GM12878 (cell line): Measurements from ENCODE around the gene NPAS3. TPM values are rescaled to one million over a fixed set of nuclear protein-coding genes. Genes with fewer than 3 reads are reported as not detected.

Experiments
- ATAC-seq: fragments of 200-7000 bp; cut with Tn5 transposase; 3 replicates; pipeline ENCODE4 v1.9.1; 2020; ENCODE audit warnings: mild to moderate bottlenecking, moderate library complexity
- BruUV-seq: library from RNA; stranded (reverse); fragments of 400-500 nt; replicated peaks from 2 replicates; lab custom pipeline; 2021; lab: Mats Ljungman, UMichigan
- CTCF ChIA-PET: fragments of 300-600 bp; sonication (Branson Sonifier 250); formaldehyde crosslinking; extraction: SDS; loops from one replicate; lab custom pipeline; 2021; ENCODE audit warnings: inconsistent platforms; lab: Yijun Ruan, JAX
- POLR2A ChIA-PET: fragments of 350-600 bp; formaldehyde crosslinking; extraction: SDS; loops from one replicate; lab custom pipeline; 2021; ENCODE audit warnings: inconsistent platforms; lab: Charles Lee
- RAD21 ChIA-PET: fragments of 300-600 bp; sonication (Branson Sonifier 250); formaldehyde crosslinking; loops from one replicate; lab custom pipeline; 2023; ENCODE audit warnings: antibody characterized with exemption; ENCODE audit not compliant: unreplicated experiment; lab: Charles Lee
- SMC1A ChIA-PET: fragments of 300-600 bp; sonication (Branson Sonifier 250); formaldehyde crosslinking; loops from one replicate; lab custom pipeline; 2023; ENCODE audit not compliant: unreplicated experiment, uncharacterized antibody; lab: Charles Lee
- DNase-seq: peaks from one replicate; pipeline ENCODE4 v3.0.0-alpha.2; 2011; ENCODE audit warnings: low read depth, low spot score
- FAIRE-seq: peaks from 3 replicates; lab custom pipeline; 2011; peaks lifted over from hg19 to GRCh38; lab: Jason Lieb, UNC
- H2AFZ ChIP-seq: 2 replicates; pipeline ENCODE4 v1.6.0; 2011; ENCODE audit warnings: low read depth, low read length, control low read depth; ENCODE audit not compliant: control insufficient read depth
- H3K27ac ChIP-seq: 2 replicates; pipeline ENCODE4 v1.5.1; 2011; ENCODE audit warnings: control low read depth; ENCODE audit not compliant: control insufficient read depth, insufficient read depth
- H3K27me3 ChIP-seq, 2 experiments: replicated peaks in 1 of 2; 2 replicates each; pipeline versions ENCODE4 v1.6.0 to v1.6.1; 2011; ENCODE audit warnings: low read length in 1 of 2; ENCODE audit not compliant: control insufficient read depth in 2 of 2, insufficient read depth in 2 of 2
- H3K36me3 ChIP-seq, 2 experiments: 2 replicates each; pipeline ENCODE4 v1.5.1; 2011; ENCODE audit warnings: low read length in 1 of 2; ENCODE audit not compliant: control insufficient read depth in 2 of 2, insufficient read depth in 2 of 2
- H3K4me1 ChIP-seq: 2 replicates; pipeline ENCODE4 v1.6.1; 2011; ENCODE audit warnings: mild to moderate bottlenecking, low read length, moderate library complexity, mixed read lengths; ENCODE audit not compliant: control insufficient read depth, insufficient read depth
- H3K4me2 ChIP-seq: 2 replicates; pipeline ENCODE4 v1.6.0; 2011; ENCODE audit warnings: control low read depth; ENCODE audit not compliant: control insufficient read depth, insufficient read depth
- H3K4me3 ChIP-seq: fragments of 200-600 bp; sonication (generic); 2 replicates; pipeline ENCODE4 v1.5.1; 2016
- H3K79me2 ChIP-seq: 2 replicates; pipeline ENCODE4 v1.6.0; 2011; ENCODE audit warnings: low read length; ENCODE audit not compliant: control insufficient read depth, insufficient read depth
- H3K9ac ChIP-seq: 2 replicates; pipeline ENCODE4 v1.8.0; 2011; ENCODE audit warnings: low read length, control low read depth, mixed read lengths; ENCODE audit not compliant: control insufficient read depth, insufficient read depth
- H3K9me3 ChIP-seq: replicated peaks from 3 replicates; pipeline ENCODE4 v1.5.1; 2011; ENCODE audit warnings: mild to moderate bottlenecking, low read length; ENCODE audit not compliant: control insufficient read depth, insufficient read depth
- H4K20me1 ChIP-seq: 2 replicates; pipeline ENCODE4 v1.6.0; 2011; ENCODE audit not compliant: control insufficient read depth, insufficient read depth
- CHD4 ChIP-seq: fragments of 200-600 bp; sonication (generic); IDR thresholded peaks from 2 replicates; pipeline ENCODE4 v1.6.1; 2016; ENCODE audit warnings: mild to moderate bottlenecking
- E2F8 ChIP-seq: fragments of 450-650 bp; IDR thresholded peaks from 2 replicates; pipeline ENCODE4 v1.6.1; 2018; ENCODE audit warnings: mild to moderate bottlenecking, low read depth, moderate library complexity; ENCODE audit not compliant: partially characterized antibody
- ETV6 ChIP-seq, 2 experiments: fragments of 450-650 bp in 1 of 2; IDR thresholded peaks in 1 of 2; conservative IDR thresholded peaks in 1 of 2; 2 replicates each; pipeline ENCODE4 v1.6.1; 2014; ENCODE audit warnings: antibody characterized with exemption in 1 of 2, borderline replicate concordance in 1 of 2, low read depth in 1 of 2, mild to moderate bottlenecking in 1 of 2, moderate library complexity in 1 of 2
- HDGF ChIP-seq: fragments of 450-650 bp; IDR thresholded peaks from 2 replicates; pipeline ENCODE4 v1.6.1; 2016; ENCODE audit warnings: antibody characterized with exemption
- IRF3 ChIP-seq: fragments of 450-650 bp; IDR thresholded peaks from 2 replicates; pipeline ENCODE4 v1.6.1; 2014; ENCODE audit warnings: mild to moderate bottlenecking
- IRF5 ChIP-seq: fragments of 450-650 bp; IDR thresholded peaks from 2 replicates; pipeline ENCODE4 v1.6.1; 2017; ENCODE audit warnings: borderline replicate concordance
- MAX ChIP-seq: IDR thresholded peaks from 2 replicates; pipeline ENCODE4 v1.6.1; 2012; ENCODE audit warnings: low read depth, low read length, improper control_type of control experiment
- MTA3 ChIP-seq: IDR thresholded peaks from 2 replicates; pipeline ENCODE4 v1.6.1; 2012; ENCODE audit warnings: low read length, inconsistent platforms, borderline replicate concordance
- NFIC ChIP-seq: IDR thresholded peaks from 2 replicates; pipeline ENCODE4 v1.6.1; 2012; ENCODE audit warnings: low read depth, mild to moderate bottlenecking, inconsistent platforms, low read length, moderate library complexity
- RCOR1 ChIP-seq: conservative IDR thresholded peaks from 2 replicates; pipeline ENCODE4 v1.6.1; 2012; ENCODE audit warnings: low read depth, low read length, improper control_type of control experiment
- SP1 ChIP-seq: IDR thresholded peaks from one replicate; pipeline ENCODE4 v1.6.1; 2011; ENCODE audit warnings: low read depth, low read length
- SUPT20H ChIP-seq: IDR thresholded peaks from 2 replicates; pipeline ENCODE4 v1.6.1; 2011; ENCODE audit warnings: low read depth, mild to moderate bottlenecking, low read length, moderate library complexity, borderline replicate concordance; ENCODE audit not compliant: control insufficient read depth
- SUZ12 ChIP-seq: fragments of 200-600 bp; sonication (generic); IDR thresholded peaks from one replicate; pipeline ENCODE4 v1.6.1; 2018; ENCODE audit warnings: antibody characterized with exemption, mild to moderate bottlenecking; ENCODE audit not compliant: unreplicated experiment
- TARDBP ChIP-seq: IDR thresholded peaks from 2 replicates; pipeline ENCODE4 v1.6.1; 2016; ENCODE audit warnings: borderline replicate concordance
- TCF7 ChIP-seq: IDR thresholded peaks from 2 replicates; pipeline ENCODE4 v1.6.1; 2014; ENCODE audit warnings: antibody characterized with exemption, borderline replicate concordance
- USF2 ChIP-seq: IDR thresholded peaks from 2 replicates; pipeline ENCODE4 v1.6.1; 2011; ENCODE audit warnings: low read depth, low read length, improper control_type of control experiment, borderline replicate concordance
- YY1 ChIP-seq: IDR thresholded peaks from 2 replicates; pipeline ENCODE4 v1.6.1; 2011; ENCODE audit warnings: low read depth, mild to moderate bottlenecking, low read length
- WGBS: methylation state at CpG from one replicate; pipeline ENCODE4 v1.1.6; 2016; ENCODE audit warnings: low lambda C conversion rate; ENCODE audit not compliant: insufficient replicate concordance, insufficient coverage; ENCODE audit errors: missing lambda C conversion rate; 5-methylcytosine and 5-hydroxymethylcytosine counted together
- in situ Hi-C: fragments of 300-500 bp; cut with MboI; formaldehyde crosslinking; loops from 9 replicates; pipeline ENCODE4 v1.14.3; 2018; ENCODE audit warnings: mixed read lengths
- intact Hi-C: fragments of 100-400 bp; cut with micrococcal nuclease; formaldehyde crosslinking; loops from one replicate; pipeline ENCODE4 v1.14.2; 2022; ENCODE audit not compliant: unreplicated experiment
- polyA plus RNA-seq, 11 experiments: library from polyadenylated mRNA; depleted of rRNA in 4 of 11; unstranded in 6 of 11; stranded (reverse) in 5 of 11; fragments of >200 nt; fragmentation: Nextera tagmentation in 4 of 11; fragmentation: Illumina TruSeq in 1 of 11; extraction: Ambion mirVana in 4 of 11; extraction: Trizol in 1 of 11; gene quantifications; 1 replicate in 1 of 11; 2 replicates in 10 of 11; pipeline versions ENCODE4 v1.2.1 to v1.2.3, GENCODE V29; 2011 to 2016; ENCODE audit warnings: inconsistent platforms in 2 of 11, missing spikeins in 2 of 11, low read depth in 1 of 11
- total RNA-seq, 4 experiments: library from RNA; depleted of rRNA in 3 of 4; stranded (reverse); fragments of >200 nt in 3 of 4; fragmentation: Illumina TruSeq in 1 of 4; extraction: Trizol in 1 of 4; gene quantifications; 2 replicates each; pipeline versions ENCODE4 v1.2.1 to v1.2.3, GENCODE V29; 2013 to 2021

The NPAS3 gene
- total and polyA plus RNA-seq, 10 of the 15 experiments (the other 5 are each of a cell fraction or from before 2014, with no cell fraction given): under 0.01 to 2.7 (median 0.03) TPM; not detected in 6

- TF ChIP-seq ETV6 (conservative IDR thresholded peaks at IDR 0.05 in 1 of 2, IDR thresholded peaks at IDR 0.05 in 1 of 2; ENCODE audit: borderline replicate concordance in 1 of 2, low read depth in 1 of 2): no peak
- TF ChIP-seq IRF3: no peak
- no peak for TF ChIP-seq SUPT20H
- no peak for TF ChIP-seq SP1
- TF ChIP-seq HDGF: no peak
- no peak for TF ChIP-seq TCF7
These were observed 279.3 kb downstream of the NPAS3 start (continued) for GRCh38 chr14:33218026-33218425.

- ChIA-PET RAD21 (no interaction called here), CTCF (no interaction called here), SMC1A (no interaction called here), POLR2A (no interaction called here)
- no peak overlapping the region for H3K27ac ChIP-seq
- BruUV-seq: no TSS peak
- no peaks in the 10 kb centered on the region for H3K79me2 ChIP-seq
- H4K20me1 ChIP-seq: no peaks in the 10 kb centered on the region
- no peaks in the 10 kb centered on the region for H3K4me1 ChIP-seq
- in situ Hi-C loops (no loop called here), intact Hi-C loops (no loop called here)
- no peaks in the 10 kb centered on the region for H3K9me3 ChIP-seq
- H3K4me3 ChIP-seq: no peak overlapping the region
- no peak for FAIRE-seq
- no peak overlapping the region for H3K4me2 ChIP-seq
- H3K36me3 ChIP-seq: no peaks in the 10 kb centered on the region
- ATAC-seq: no peak
- WGBS: 21% methylated on average over 4 of the region's 4 CpGs
- H3K9ac ChIP-seq: no peak overlapping the region
- no peak overlapping the region for H2AFZ ChIP-seq
- H3K27me3 ChIP-seq: no peaks in the 10 kb centered on the region
- DNase-seq: no peak
- TF ChIP-seq YY1 (no peak), MAX (no peak), NFIC (no peak), IRF5 (no peak), CHD4 (no peak), RCOR1 (no peak), MTA3 (no peak), USF2 (no peak), TCF7 (no peak), TARDBP (no peak), E2F8 (no peak), SUZ12 (no peak)
These were observed 281.3 kb downstream of the NPAS3 start for GRCh38 chr14:33219957-33220356.
